Vagina (tissue), 2 donors: ENCODE data around the gene DDX39B.

ENCODE experiments used
- CTCF ChIP-seq, 3 experiments: fragments of 450-650 bp in 2 of 3; fragments of 200-600 bp in 1 of 3; sonication (generic) in 1 of 3; IDR thresholded peaks; one replicate each; pipeline ENCODE4 v1.5.1; 2017 to 2019; ENCODE audit warnings: antibody characterized with exemption in 3 of 3, mild to moderate bottlenecking in 2 of 3, moderate library complexity in 2 of 3
- POLR2A ChIP-seq, 2 donors: fragments of 450-650 bp; IDR thresholded peaks; one replicate each; pipeline ENCODE4 v1.6.1; 2017; ENCODE audit warnings: antibody characterized with exemption in 2 of 2, mild to moderate bottlenecking in 2 of 2, moderate library complexity in 2 of 2
- POLR2AphosphoS5 ChIP-seq, 2 donors: sonication (generic); formaldehyde crosslinking; IDR thresholded peaks; one replicate each; pipeline ENCODE4 v1.9.0; 2017; ENCODE audit warnings: antibody characterized with exemption in 2 of 2, mild to moderate bottlenecking in 2 of 2, low read depth in 1 of 2; ENCODE audit not compliant: insufficient read depth in 1 of 2

- TF ChIP-seq POLR2A (IDR thresholded peaks at IDR 0.05), result no peak
- TF ChIP-seq CTCF (IDR thresholded peaks at IDR 0.05), result no peak
- TF ChIP-seq POLR2AphosphoS5 (IDR thresholded peaks at IDR 0.05; ENCODE audit: insufficient read depth in 1 of 2, low read depth in 1 of 2), result no peak
Measured at GRCh38 chr6:31586008-31586407, 44.2 kb upstream of the DDX39B start, which contains the start of gene LST1.
